Suprapubic skin (tissue), 4 donors: ENCODE data around the gene TRMT2A. TPM values are rescaled to one million over a fixed set of nuclear protein-coding genes. Genes with fewer than 3 reads are reported as not detected.

Experiments
- DNase-seq, 2 donors: peaks; one replicate each; pipeline ENCODE4 v3.0.0-alpha.2; 2019; ENCODE audit warnings: low spot score in 2 of 2
- H3K27ac ChIP-seq: fragments of 200-600 bp; sonication (generic); one replicate; pipeline ENCODE4 v1.5.1; 2019
- H3K27me3 ChIP-seq: fragments of 200-600 bp; sonication (generic); one replicate; pipeline ENCODE4 v1.5.1; 2019
- H3K36me3 ChIP-seq: fragments of 200-600 bp; sonication (generic); one replicate; pipeline ENCODE4 v1.5.1; 2019
- H3K4me1 ChIP-seq: fragments of 200-600 bp; sonication (generic); one replicate; pipeline ENCODE4 v1.5.1; 2019
- H3K4me3 ChIP-seq: fragments of 200-600 bp; sonication (generic); one replicate; pipeline ENCODE4 v1.5.1; 2019; ENCODE audit warnings: mild to moderate bottlenecking
- H3K9me3 ChIP-seq: fragments of 200-600 bp; sonication (generic); one replicate; pipeline ENCODE4 v1.5.1; 2019
- CTCF ChIP-seq, 2 donors: fragments of 200-600 bp in 1 of 2; fragments of 450-650 bp in 1 of 2; sonication (generic) in 1 of 2; IDR thresholded peaks; one replicate each; pipeline ENCODE4 v1.5.1; 2016 to 2019; ENCODE audit warnings: antibody characterized with exemption in 2 of 2, mild to moderate bottlenecking in 1 of 2, moderate library complexity in 1 of 2
- EP300 ChIP-seq: sonication (generic); formaldehyde crosslinking; IDR thresholded peaks from one replicate; pipeline ENCODE4 v1.6.1; 2017; ENCODE audit warnings: antibody characterized with exemption
- POLR2A ChIP-seq, 2 donors: fragments of 450-650 bp; IDR thresholded peaks; one replicate each; pipeline ENCODE4 v1.6.1; 2017; ENCODE audit warnings: antibody characterized with exemption in 2 of 2, mild to moderate bottlenecking in 2 of 2, moderate library complexity in 2 of 2
- POLR2AphosphoS5 ChIP-seq, 3 donors: sonication (generic); formaldehyde crosslinking; IDR thresholded peaks; one replicate each; pipeline ENCODE4 v1.6.1; 2017; ENCODE audit warnings: antibody characterized with exemption in 3 of 3
- WGBS: methylation state at CpG from one replicate; pipeline ENCODE4 v1.1.5; 2018; 5-methylcytosine and 5-hydroxymethylcytosine counted together
- total RNA-seq, 4 donors: library from RNA; depleted of rRNA; stranded (reverse); fragments of >200 nt; gene quantifications; one replicate each; pipeline ENCODE4 v1.1.0, GENCODE V29; 2016

Gene TRMT2A
- total RNA-seq, 4 donors from 2014 or later = 52.0 to 98.6 (median 55.7) TPM

GRCh38 chr22:20126284-20127029 is 9.4 kb upstream of the TRMT2A start:
- Histone ChIP-seq H3K27ac (no peak overlapping the region), H3K4me1 (peaks cover 16% of the 10 kb centered on the region), H3K36me3 (peaks cover 54% of the 10 kb centered on the region), H3K4me3 (no peak overlapping the region), H3K9me3 (no peaks in the 10 kb centered on the region), H3K27me3 (no peaks in the 10 kb centered on the region)
- DNase-seq = no peak
- 83% methylated on average over 19 of the region's 19 CpGs for WGBS
- no peak for TF ChIP-seq CTCF (IDR thresholded peaks at IDR 0.05)
- no peak for TF ChIP-seq POLR2A (IDR thresholded peaks at IDR 0.05)
- TF ChIP-seq POLR2AphosphoS5 (IDR thresholded peaks at IDR 0.05) = no peak
- no peak for TF ChIP-seq EP300

DNA sequence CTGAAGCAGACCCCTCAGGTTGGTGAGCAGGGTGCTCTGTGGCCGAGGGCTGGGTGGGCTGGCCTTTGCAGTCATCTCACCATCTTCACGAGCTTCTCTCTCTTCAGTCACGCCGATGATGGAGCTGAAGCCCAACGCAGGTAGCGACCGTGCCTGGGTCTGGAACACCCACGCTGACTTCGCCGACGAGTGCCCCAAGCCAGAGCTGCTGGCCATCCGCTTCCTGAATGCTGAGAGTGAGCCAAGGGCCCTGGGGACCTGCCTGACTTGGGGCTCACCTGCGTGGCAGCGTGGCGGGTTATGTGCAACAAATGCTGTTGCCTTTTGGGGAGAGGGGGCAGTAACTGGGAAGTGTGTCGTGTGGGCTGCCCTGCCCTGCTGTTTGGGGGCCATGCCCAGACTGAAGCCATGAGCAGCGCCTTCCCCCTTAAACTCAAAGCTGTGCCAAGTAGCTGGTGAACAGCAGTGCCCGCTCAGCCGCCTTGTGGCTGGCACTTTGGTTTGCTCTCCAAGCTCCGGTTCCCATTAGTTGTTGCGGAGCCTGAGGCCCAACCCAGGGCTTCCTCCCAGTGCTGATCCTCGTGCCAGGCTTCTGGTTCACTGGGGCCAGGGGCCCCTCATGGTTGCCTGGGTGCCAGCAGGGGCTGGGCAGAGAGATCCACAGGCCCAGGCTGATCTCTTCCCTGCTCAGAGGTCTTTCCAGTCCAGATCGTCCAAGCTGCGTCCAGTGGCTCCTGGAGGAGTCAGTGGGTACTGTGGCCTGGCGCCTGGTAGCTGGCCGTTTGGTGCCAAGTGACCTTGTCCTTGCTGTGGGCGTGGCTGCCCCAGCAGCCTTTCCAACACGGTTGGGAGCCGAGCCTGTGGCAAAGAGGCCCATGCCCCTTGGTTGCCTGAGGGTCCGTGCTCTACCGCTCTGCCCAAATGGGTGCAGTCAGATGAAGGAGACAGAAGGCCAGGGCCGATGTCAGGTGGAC is 8.5 kb upstream of the TRMT2A start:
- DNase-seq = no peak
- peaks cover 8% of the 10 kb centered on the region for H3K4me1 ChIP-seq
- no peaks in the 10 kb centered on the region for H3K9me3 ChIP-seq
- no peak overlapping the region for H3K27ac ChIP-seq
- no peaks in the 10 kb centered on the region for H3K27me3 ChIP-seq
- peaks cover 64% of the 10 kb centered on the region for H3K36me3 ChIP-seq
- TF ChIP-seq EP300 (no peak), CTCF (IDR thresholded peaks at IDR 0.05) (no peak), POLR2AphosphoS5 (IDR thresholded peaks at IDR 0.05) (no peak), POLR2A (IDR thresholded peaks at IDR 0.05) (no peak)
- H3K4me3 ChIP-seq = no peak overlapping the region
- WGBS = 82% methylated on average over 15 of the region's 32 CpGs

DNA sequence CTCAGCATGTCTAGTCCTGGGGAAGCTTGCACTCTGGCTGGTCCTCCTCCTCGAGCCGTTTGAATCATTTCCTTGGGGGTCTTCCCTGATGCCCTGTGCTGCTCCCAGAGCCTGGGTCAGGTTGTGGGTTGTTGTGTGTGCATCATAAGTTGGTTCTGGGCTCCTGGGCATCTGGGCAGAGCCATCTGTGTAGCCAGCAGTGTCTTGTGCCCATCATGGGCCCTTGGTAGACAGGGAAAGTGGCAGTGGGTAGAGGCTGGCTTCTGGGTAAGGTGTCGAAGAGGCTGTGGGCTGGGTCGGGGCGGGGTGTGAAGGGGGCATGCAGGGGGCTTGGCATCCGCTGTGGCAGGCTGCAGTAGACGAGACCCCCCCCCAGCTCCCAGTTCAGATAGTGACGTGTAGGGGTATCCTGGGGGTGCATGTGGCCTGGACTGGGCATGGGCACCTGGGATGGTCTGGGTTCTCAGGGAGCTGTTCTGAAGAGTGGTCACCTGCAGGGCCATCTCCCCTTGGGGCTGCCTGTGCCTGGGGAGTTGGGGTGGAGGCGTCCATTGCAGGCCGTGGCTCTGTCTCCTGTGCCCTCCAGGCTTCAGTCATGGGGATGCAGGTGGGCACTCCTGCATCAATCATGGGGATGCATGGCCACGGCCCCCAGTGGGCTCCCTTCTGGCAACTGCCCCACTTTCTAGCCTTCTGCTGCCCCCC is 7.2 kb upstream of the TRMT2A start:
- WGBS = 96% methylated on average over 8 of the region's 11 CpGs
- TF ChIP-seq POLR2A (IDR thresholded peaks at IDR 0.05) (no peak), POLR2AphosphoS5 (IDR thresholded peaks at IDR 0.05) (no peak), CTCF (IDR thresholded peaks at IDR 0.05) (no peak), EP300 (no peak)
- H3K36me3 ChIP-seq = peaks cover 77% of the 10 kb centered on the region
- peaks cover 6% of the 10 kb centered on the region for H3K4me1 ChIP-seq
- DNase-seq = no peak
- no peak overlapping the region for H3K4me3 ChIP-seq
- no peaks in the 10 kb centered on the region for H3K9me3 ChIP-seq
- H3K27ac ChIP-seq = no peak overlapping the region
- no peaks in the 10 kb centered on the region for H3K27me3 ChIP-seq

DNA sequence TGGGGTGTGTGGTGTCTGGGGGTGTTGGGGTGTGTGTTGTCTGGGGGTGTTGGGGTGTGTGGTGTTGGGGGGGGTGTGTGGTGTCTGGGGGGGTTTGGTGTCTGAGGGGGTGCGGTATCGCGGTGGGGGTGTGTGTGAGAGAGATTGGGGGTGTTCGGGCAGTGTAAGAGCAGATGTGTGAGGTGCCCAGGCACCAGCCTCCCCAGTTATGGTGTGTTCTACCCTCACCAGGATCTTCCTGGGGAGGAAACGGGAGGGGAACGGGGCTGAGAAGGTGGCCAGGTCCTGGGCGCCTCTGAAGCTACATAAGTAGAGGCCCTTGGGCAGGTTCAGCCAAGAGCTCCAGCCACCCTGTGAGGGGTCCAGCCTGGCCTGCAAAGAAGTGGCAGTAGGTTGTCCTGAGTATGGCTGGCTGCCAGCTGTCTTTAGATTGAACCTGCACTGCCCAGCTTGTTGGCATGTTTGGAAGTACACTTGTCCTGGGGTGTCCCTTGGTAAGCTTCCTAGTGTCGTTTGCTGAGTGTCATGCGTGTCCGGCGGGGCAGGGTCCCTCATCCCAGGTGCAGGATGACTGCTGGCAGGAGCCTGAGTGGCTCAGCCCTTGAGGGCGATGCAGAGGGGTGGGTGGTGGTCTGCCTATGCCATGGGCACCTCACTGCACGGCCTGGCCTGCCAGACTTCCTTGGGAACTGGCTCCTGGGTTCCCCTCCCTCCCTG is 6.5 kb upstream of the TRMT2A start:
- no peaks in the 10 kb centered on the region for H3K27me3 ChIP-seq
- WGBS = 93% methylated on average over 11 of the region's 13 CpGs
- peaks cover 78% of the 10 kb centered on the region for H3K36me3 ChIP-seq
- no peak overlapping the region for H3K4me3 ChIP-seq
- H3K27ac ChIP-seq = no peak overlapping the region
- TF ChIP-seq POLR2AphosphoS5 (IDR thresholded peaks at IDR 0.05) (no peak), POLR2A (IDR thresholded peaks at IDR 0.05) (no peak), CTCF (IDR thresholded peaks at IDR 0.05) (no peak), EP300 (no peak)
- H3K4me1 ChIP-seq = peaks cover 13% of the 10 kb centered on the region
- DNase-seq = no peak
- no peaks in the 10 kb centered on the region for H3K9me3 ChIP-seq
